Parathyroid adenoma (tissue), 2 donors: Measurements from ENCODE around the gene USP24.

ENCODE experiments used
- H2AFZ ChIP-seq: fragments of 300-600 bp; sonication (generic); one replicate; pipeline ENCODE4 v1.7.0; 2017; ENCODE audit warnings: antibody characterized with exemption, mild to moderate bottlenecking
- H3K27ac ChIP-seq: fragments of 300-600 bp; sonication (generic); one replicate; pipeline ENCODE4 v1.7.0; 2017
- H3K27me3 ChIP-seq: fragments of 300-600 bp; sonication (generic); one replicate; pipeline ENCODE4 v1.7.0; 2017; ENCODE audit warnings: low read length; ENCODE audit not compliant: control insufficient read depth, insufficient read depth
- H3K36me3 ChIP-seq: fragments of 300-600 bp; sonication (generic); one replicate; pipeline ENCODE4 v1.7.0; 2017; ENCODE audit warnings: low read length; ENCODE audit not compliant: control insufficient read depth, insufficient read depth
- H3K4me1 ChIP-seq: fragments of 300-600 bp; sonication (generic); one replicate; pipeline ENCODE4 v1.7.0; 2017; ENCODE audit warnings: control low read depth
- H3K4me2 ChIP-seq: fragments of 300-600 bp; sonication (generic); one replicate; pipeline ENCODE4 v1.7.0; 2017; ENCODE audit warnings: low read length
- H3K4me3 ChIP-seq: fragments of 300-600 bp; sonication (generic); one replicate; pipeline ENCODE4 v1.7.0; 2017; ENCODE audit warnings: low read depth, low read length
- H3K79me2 ChIP-seq: fragments of 300-600 bp; sonication (generic); one replicate; pipeline ENCODE4 v1.7.0; 2017; ENCODE audit warnings: control low read depth
- H3K9ac ChIP-seq: fragments of 300-600 bp; sonication (generic); one replicate; pipeline ENCODE4 v1.7.0; 2017; ENCODE audit warnings: mild to moderate bottlenecking
- H3K9me3 ChIP-seq: fragments of 300-600 bp; sonication (generic); one replicate; pipeline ENCODE4 v1.7.0; 2017; ENCODE audit warnings: low read length; ENCODE audit not compliant: control insufficient read depth
- TF ChIP-seq, protein P1 (sequence below): fragments of 300-600 bp; sonication (generic); IDR thresholded peaks from one replicate; pipeline ENCODE4 v1.7.0; 2017; ENCODE audit warnings: antibody characterized with exemption, mild to moderate bottlenecking
- donor health status: primary hyperparathyroidism.

The USP24 gene

GRCh38 chr1:55214212-55214933, 791 bp downstream of the USP24 start:
- Histone ChIP-seq H3K27ac (peak overlapping the region; percentile 80), H3K4me3 (peak overlapping the region; percentile 87), H2AFZ (peak overlapping the region; percentile 64), H3K9ac (no peak overlapping the region), H3K36me3 (no peaks in the 10 kb centered on the region), H3K79me2 (peaks cover 5% of the 10 kb centered on the region), H3K9me3 (no peaks in the 10 kb centered on the region), H3K4me1 (peaks cover 6% of the 10 kb centered on the region), H3K27me3 (no peaks in the 10 kb centered on the region), H3K4me2 (peak overlapping the region; percentile 98)
- TF ChIP-seq, protein P1, sequence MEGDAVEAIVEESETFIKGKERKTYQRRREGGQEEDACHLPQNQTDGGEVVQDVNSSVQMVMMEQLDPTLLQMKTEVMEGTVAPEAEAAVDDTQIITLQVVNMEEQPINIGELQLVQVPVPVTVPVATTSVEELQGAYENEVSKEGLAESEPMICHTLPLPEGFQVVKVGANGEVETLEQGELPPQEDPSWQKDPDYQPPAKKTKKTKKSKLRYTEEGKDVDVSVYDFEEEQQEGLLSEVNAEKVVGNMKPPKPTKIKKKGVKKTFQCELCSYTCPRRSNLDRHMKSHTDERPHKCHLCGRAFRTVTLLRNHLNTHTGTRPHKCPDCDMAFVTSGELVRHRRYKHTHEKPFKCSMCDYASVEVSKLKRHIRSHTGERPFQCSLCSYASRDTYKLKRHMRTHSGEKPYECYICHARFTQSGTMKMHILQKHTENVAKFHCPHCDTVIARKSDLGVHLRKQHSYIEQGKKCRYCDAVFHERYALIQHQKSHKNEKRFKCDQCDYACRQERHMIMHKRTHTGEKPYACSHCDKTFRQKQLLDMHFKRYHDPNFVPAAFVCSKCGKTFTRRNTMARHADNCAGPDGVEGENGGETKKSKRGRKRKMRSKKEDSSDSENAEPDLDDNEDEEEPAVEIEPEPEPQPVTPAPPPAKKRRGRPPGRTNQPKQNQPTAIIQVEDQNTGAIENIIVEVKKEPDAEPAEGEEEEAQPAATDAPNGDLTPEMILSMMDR: no peak

- Histone ChIP-seq H3K36me3 (no peaks in the 10 kb centered on the region), H2AFZ (peak overlapping the region; percentile 53), H3K79me2 (peaks cover 6% of the 10 kb centered on the region), H3K9me3 (no peaks in the 10 kb centered on the region), H3K4me1 (peaks cover 8% of the 10 kb centered on the region), H3K9ac (no peak overlapping the region), H3K4me3 (peak overlapping the region; percentile 87), H3K4me2 (peak overlapping the region; percentile 98), H3K27me3 (no peaks in the 10 kb centered on the region), H3K27ac (no peak overlapping the region)
- TF ChIP-seq, protein P1: no peak
Observed at GRCh38 chr1:55213885-55214211, 1.3 kb downstream of the USP24 start.

DNA sequence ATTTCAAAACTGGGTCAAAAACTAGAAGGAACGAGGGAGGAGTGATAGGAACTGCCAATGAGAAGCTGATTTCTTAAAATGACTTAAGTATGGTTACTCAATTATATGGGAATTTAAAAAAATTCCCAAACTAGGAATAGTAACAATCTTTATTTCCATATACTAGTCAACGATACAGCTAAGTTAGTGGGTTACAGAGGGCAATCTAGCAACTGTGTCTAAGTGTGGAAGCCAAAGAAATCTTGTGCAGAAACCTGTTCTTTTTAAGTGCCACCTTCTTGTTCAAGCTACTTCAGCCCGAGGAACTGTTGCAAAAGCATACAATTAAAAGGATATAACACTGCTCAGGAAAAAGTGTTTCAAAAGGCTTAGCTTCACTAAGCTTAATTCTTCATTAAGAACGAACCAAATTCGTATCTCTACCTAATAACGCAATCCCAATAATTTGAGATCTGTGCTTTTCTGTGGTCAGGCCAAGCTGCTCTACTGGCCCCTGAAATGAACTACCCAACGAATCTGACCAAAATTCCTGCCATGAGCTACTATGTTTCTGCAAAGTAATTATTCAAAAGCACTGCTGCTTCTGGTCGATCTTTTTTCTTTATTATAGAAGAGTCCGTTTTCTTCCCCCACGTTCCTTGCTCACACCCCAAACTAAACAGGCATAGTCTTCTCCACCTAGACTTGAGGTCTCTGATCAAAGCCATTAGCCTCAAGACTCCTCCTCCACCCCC, 1.8 kb downstream of the USP24 start:
- Histone ChIP-seq H3K27me3 (no peaks in the 10 kb centered on the region), H3K4me3 (peak overlapping the region; percentile 87), H3K9me3 (no peaks in the 10 kb centered on the region), H3K4me1 (peaks cover 8% of the 10 kb centered on the region), H3K79me2 (peaks cover 11% of the 10 kb centered on the region), H3K27ac (no peak overlapping the region), H3K9ac (no peak overlapping the region), H3K36me3 (no peaks in the 10 kb centered on the region), H3K4me2 (peak overlapping the region; percentile 98), H2AFZ (no peak overlapping the region)
- TF ChIP-seq, protein P1: no peak

DNA sequence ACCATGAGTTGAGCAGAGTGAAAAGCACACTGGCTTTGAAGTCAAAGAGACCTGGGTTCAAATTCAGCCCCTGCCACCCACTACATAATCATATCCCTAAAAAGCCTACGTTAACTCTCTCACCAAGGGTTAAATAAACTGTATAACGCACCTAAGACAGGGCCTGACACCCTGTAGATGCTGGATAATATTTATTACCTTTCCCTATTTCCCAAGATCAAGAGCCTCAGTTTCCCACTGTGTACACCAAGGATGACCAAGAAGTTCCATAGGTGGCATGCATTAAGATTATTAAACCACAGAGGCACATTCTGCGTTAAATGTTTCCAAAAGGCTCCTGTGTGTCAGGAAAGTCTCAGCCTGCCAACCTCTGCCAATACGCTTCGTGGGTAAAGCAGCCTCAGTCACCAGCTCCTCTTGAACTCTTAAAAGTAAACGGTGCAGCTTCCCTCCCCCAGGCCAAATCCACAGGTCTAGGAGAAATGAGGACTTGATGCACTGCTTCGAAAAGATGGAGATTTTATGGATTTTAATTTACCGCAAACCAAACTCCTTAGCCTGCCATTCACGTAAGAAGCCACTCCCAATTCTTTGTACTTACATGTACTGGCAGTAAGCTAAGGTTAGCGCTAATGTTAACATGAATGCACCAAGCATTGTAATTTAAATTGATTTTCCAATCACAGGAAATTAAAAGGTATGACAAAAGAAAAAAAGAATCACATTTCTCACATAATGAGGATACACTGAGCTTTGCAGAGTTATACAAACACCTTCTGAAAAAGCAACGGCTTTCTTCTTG, 2.6 kb downstream of the USP24 start:
- Histone ChIP-seq H3K9me3 (no peaks in the 10 kb centered on the region), H3K79me2 (peaks cover 16% of the 10 kb centered on the region), H3K4me1 (peaks cover 8% of the 10 kb centered on the region), H3K36me3 (no peaks in the 10 kb centered on the region), H3K4me2 (peak overlapping the region; percentile 98), H2AFZ (no peak overlapping the region), H3K4me3 (peak overlapping the region; percentile 87), H3K9ac (no peak overlapping the region), H3K27me3 (no peaks in the 10 kb centered on the region), H3K27ac (no peak overlapping the region)
- TF ChIP-seq, protein P1: no peak
